PC-3 (cell line): ENCODE results near the gene GMDS.

Experiments used
- EZH2 ChIP-seq: fragments of 300-600 bp; sonication (generic); IDR thresholded peaks from one replicate; pipeline ENCODE4 v1.6.1; 2017; ENCODE audit warnings: antibody characterized with exemption, mild to moderate bottlenecking, low read length; ENCODE audit not compliant: unreplicated experiment
- TF ChIP-seq, protein P1 (sequence below): fragments of 300-600 bp; sonication (generic); conservative IDR thresholded peaks from 2 replicates; pipeline ENCODE4 v1.5.1; 2017; ENCODE audit warnings: antibody characterized with exemption, low read depth, mild to moderate bottlenecking, low read length

DNA sequence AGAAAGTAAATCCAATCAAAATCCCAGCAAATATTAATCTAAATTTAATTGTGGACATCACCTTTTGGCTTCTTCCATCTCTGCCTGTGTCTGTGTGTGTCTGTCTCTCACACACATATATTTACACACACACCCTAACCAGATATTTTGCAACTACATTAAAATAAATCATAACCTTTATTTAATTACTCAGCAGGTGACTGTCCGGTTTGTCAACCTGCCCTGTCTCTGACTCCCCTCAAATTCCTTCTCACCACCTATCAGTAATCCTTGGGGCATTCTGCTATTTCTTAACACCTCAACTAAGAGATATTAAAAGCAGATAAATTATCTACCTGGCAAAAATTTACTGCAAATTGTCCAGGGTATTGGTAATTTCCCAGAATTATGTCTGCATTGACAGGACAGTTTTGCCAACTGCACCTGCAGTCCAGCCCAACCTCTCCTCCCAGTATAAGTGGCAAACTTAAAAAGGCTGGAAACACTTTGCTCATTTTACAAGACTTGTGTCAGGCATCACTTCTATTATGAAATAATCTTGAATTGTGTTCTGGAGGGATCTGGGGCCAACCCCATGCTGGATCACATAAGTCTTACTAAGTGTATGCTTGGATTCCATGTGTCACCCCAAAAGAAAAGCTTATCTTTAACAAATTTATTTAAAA is 216.1 kb downstream of the GMDS start:
- TF ChIP-seq, protein P1, sequence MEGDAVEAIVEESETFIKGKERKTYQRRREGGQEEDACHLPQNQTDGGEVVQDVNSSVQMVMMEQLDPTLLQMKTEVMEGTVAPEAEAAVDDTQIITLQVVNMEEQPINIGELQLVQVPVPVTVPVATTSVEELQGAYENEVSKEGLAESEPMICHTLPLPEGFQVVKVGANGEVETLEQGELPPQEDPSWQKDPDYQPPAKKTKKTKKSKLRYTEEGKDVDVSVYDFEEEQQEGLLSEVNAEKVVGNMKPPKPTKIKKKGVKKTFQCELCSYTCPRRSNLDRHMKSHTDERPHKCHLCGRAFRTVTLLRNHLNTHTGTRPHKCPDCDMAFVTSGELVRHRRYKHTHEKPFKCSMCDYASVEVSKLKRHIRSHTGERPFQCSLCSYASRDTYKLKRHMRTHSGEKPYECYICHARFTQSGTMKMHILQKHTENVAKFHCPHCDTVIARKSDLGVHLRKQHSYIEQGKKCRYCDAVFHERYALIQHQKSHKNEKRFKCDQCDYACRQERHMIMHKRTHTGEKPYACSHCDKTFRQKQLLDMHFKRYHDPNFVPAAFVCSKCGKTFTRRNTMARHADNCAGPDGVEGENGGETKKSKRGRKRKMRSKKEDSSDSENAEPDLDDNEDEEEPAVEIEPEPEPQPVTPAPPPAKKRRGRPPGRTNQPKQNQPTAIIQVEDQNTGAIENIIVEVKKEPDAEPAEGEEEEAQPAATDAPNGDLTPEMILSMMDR: no peak
- no peak for TF ChIP-seq EZH2
